Measurements from ENCODE around the gene PPFIBP2.
A peak's percentile ranks its signal among the peaks of the same experiment; 100 is the strongest.
"Not testable (repeated sequence)": the region's sequence is repeated elsewhere in the genome, so short reads cannot be mapped to it uniquely, and the experiment has no call there.

PPFIBP2 gene

DNA sequence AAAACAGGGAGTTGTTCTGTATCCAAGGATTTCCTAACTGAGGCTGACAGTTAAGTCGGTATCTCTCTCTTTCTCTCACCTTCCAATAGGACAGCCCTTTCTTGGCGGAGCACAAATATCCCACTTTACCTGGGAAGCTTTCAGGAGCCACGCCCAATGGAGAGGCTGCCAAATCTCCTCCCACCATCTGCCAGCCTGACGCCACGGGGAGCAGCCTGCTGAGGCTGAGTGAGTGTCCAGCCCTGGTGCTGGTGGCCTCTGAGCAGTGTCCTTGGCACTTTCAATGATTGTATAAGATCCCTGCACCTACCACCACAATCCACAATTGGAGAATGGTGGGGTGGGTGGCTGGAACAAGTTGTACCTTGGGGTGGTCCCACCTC is 125.8 kb downstream of the PPFIBP2 start:
- DNase-seq, result peak; percentile 28

DNA sequence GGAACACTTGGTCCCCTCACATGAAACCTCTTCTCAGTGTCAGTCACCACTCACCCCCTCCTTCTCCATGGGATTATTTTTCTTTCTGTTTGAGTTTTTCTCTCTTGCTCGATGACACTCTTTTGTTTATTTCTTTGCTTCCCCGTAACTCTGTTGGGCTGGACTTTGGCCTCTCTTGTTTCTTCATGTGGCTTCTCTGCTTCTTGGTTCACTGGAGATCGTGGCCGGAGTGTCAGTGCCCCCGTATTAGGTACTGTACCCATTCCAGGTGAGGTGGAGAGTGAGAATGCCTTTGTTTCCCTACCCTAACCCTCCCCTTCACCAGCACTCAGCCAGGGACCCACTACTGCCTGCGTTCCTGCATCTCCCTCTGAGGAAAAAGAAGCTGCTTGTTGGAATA is 127.0 kb downstream of the PPFIBP2 start:
- DNase-seq, result no peak

DNA sequence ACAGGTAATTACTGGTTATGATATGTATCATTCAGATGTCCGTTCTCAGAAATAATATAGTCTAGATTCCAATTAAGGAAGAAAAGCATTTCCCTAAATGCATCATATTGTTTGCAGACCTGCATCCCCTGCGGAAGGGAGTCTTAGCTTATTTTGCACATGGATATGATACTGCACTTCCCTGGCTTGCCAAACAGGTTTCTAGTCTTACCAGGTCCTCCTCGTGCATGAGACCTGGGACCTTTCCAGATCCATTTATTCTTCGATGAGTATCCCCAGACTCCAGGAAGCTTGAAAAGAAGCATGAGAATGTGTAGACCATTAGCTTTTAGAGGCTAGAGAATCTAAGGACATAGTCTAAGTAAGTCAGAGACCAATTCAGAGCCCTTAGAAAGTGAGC is 128.9 kb downstream of the PPFIBP2 start:
- DNase-seq, result no peak

DNA sequence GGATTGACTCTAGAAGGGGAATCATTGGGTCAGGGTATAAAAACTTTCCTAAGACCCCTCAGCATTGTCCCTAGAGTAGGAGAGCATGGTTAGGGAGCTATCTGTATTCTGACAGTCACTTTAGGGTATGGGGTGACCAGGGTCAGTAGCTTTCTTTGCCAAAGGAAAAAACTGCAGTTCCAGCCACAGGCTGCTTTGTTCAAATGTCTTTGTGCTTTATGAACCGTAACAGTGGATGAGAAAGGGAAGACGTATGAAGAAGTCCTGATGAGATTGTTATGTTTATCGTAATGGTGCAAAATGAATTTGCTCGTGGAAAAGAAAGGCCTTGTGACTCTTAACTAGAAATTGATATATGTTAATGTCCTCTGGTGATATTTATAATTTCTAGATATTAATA is 129.5 kb downstream of the PPFIBP2 start:
- no peak for DNase-seq

DNA sequence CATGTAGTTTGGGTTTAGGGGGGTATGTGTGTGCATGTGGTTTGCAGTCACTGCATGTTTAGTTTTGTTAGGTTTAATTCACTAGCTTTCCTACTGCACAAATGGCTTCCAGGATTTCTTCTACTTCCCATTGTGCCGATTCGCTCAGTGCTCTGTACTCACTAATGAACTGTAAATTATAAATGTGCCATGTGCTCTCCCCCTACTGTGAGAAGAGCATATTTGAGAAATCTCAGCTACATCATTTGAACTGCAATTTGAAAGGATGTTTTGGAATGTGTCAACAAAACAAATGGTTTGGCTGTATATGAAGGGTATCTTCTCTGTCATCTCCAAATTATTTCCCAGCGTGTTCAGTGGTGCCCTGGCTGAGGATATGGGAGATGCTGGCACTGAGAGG is 131.4 kb downstream of the PPFIBP2 start:
- DNase-seq, result no peak

DNA sequence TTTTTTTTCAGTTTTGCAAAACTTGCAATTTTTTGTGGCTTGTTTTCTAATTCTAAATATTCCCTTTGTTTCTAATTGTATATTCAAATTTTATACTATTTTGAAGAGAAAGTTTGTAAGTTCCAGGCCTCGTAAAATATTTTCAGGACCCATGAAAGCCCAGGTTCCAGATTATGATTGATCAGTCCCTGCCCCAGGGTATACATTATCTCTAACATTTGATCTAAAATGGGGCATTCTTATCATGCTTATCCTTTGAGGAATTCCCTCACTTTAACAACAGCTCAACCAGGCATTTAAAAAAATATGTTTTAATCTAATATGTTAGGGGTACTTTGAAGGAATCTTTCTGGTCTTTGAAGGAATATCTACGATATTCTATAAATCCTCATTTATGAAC is 133.1 kb downstream of the PPFIBP2 start:
- DNase-seq, result no peak

DNA sequence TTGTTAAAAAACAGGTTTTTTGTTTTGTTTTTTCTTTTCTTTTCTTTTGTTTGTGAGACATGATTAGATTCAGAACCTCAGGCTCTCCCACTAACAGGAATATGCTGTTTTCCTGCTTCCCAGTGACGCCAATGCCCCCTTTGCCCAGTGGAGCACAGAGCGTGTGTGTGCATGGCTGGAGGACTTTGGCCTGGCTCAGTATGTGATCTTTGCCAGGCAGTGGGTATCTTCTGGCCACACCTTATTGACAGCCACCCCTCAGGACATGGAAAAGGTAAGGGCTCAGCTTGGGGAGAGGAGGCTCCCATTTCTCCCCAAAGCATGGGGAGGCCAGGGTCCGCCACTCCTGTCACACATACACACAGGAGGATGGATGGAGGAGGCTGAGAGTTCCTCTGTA is 134.5 kb downstream of the PPFIBP2 start:
- DNase-seq, result no peak

DNA sequence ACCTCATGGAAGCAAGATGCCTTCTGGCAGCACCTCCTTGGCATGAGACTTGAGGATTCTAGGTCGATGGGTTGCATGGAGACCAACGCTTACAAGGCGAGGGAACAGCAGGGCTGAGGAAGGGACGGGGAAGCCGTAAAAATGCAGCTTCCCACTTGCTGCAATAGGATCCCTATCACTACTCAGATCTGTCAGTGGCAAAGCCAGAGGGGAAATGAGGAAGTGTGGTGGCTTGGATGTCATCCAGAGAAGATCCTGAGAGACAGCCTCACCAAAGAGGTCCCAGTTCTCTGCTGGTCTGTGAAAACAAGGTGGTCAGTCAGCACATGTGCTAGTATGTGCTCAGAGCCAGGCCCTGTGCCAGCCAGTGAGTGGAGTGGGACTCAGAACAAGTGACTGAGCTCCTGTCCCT is 137.3 kb downstream of the PPFIBP2 start:
- DNase-seq, result no peak

DNA sequence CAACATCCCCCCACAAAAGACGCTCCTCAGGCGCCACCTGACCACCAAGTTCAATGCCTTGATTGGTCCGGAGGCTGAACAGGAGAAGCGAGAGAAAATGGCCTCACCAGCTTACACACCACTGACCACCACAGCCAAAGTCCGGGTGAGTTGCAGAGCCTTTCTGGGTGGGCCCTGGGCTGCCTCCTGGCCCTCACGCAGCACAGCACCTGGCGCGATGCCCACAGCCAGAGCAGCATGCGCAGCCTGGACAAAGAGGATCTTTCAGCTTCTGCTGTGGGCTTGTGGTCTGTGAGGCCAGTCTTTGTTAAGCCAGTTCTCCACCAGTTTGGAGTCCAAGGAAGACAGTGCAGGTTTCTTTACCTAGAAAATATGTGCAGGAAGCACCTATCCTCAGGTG is 137.9 kb downstream of the PPFIBP2 start:
- no peak for DNase-seq

DNA sequence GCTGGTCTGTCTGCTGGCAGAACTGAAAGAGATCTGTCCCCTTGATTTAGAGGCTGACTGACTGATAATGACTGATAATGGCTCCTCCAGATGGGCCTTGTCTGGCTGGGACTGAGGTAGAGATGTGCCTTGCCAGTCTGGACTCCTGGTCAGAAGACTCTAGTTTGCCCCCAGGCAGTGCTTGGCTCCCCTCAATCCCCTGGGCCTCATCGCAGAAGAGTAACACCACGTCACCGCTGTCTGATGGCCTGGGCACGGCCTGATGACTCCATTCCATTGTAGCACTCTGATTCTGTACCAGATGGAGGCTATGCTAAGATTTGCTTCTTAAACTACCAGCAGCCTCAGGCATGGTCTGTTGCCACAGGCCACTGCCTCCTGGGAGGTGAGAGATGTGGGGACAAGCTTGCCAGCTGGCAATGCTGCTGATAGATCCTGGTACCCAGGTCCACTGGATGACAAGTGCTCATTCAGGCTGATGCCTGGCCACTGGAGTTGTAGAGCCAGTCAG is 140.5 kb downstream of the PPFIBP2 start:
- no peak for DNase-seq

DNA sequence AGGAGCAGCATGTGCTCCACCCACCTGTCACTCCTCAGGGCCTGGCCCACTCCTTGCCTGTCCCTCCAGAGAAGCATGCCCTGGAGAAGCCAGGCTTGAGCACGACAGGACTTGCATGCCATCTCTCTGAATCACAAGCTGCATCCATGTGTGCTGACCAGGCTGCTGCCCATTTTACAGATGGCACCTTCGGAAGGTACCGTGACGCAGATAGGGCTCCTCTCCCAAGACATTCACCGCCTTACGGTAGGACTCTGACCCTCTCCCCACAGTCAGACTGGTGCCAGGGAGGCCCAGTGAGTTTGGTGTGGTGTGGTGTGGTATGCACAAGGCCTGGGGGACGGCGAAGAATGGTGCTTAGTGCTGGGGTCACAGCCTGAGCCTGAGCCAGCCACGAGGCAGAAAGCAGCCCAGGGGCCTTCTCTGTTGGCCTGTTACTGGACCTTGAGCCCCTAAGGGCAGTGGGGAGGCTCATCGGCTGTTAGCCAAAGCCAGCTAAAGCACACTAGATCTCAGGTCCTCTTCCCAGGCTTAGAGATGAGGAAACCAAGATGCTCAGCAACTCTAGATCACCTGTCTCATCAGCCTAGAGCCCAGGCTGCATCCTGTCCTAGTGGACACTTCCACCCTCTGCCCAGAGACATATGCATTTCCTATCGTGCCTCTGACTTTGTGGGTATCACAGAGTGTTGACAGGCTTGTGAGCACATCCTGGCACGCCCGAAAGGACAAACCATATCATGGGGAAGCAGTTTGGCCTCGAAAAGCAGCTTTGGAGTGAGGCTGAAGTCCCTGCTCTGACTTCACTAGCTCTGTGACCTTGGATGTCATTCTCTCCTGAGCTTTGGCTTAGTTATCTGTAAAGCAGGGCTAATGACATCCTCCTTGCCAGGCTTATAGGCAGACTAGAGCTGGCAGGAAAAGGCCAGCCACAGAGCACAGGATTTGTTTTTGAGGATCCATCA is 141.7 kb downstream of the PPFIBP2 start:
- no peak for DNase-seq

DNA sequence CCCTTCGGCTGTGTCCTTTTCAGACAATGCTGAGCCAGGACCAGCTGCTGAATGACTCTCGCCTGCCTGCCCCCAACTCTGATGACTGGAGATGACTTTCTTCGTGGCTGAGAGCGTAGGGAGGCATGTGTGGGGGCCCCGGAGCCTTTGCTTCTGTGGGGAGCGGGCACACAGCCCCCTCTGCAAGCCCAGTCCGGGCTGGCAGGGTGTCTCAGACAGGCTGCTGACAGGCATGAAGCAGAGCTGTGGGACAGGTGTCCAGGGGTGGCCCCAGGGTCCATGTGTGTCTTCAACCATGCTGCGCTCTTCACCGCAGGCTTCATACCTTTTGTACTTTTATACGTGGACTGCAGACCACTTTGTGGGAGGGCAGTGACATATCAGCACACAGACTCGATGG is 142.9 kb downstream of the PPFIBP2 start:
- DNase-seq, result no peak

DNA sequence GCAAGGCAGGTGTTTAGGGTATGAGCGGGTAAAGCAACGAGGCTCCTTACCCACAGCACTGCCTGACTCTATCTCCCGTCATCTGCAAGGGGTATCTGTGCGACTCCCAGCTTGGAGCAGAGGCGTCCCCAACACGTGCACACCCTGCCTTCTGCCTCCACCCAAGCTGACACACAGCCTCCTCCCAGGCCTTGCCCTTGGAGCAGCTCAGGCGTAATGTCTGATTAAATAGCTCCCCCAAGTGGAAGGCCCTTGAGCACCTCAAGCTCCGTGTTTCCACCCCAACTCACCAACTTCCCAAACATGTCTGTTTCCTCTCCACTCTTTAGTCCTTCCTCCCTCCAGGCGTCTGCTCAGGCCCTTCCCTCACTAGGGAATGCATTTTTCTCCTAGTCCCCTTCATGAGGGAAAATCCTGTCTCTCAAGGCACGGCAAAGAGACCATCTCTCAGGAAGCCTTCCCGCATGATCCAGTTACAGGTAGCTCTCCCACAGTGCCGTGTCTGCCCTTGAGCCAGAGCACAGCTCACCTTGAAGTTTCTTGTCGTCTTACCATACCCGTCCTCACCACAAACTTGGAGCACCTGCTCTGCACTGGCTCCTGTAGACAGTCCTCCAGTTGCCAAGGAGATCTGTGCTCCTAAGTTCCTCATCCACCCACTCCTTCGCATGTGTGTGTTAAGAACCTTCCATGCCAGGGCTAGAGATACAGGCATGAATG is 143.7 kb downstream of the PPFIBP2 start:
- peak; percentile 20 for DNase-seq

DNA sequence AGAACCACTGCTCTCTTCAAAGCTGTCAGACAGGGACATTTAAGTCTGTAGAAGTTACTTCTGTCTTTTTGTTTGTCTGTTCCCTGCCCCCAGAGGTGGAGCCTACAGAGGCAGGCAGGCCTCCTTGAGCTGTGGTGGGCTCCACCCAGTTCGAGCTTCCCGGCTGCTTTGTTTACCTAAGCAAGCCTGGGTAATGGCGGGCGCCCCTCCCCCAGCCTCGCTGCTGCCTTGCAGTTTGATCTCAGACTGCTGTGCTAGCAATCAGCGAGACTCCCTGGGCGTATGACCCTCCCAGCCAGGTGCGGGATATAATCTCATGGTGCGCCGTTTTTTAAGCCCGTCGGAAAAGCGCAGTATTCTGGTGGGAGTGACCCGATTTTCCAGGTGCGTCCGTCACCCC is 149.7 kb downstream of the PPFIBP2 start:
- DNase-seq, result not testable (repeated sequence)

DNA sequence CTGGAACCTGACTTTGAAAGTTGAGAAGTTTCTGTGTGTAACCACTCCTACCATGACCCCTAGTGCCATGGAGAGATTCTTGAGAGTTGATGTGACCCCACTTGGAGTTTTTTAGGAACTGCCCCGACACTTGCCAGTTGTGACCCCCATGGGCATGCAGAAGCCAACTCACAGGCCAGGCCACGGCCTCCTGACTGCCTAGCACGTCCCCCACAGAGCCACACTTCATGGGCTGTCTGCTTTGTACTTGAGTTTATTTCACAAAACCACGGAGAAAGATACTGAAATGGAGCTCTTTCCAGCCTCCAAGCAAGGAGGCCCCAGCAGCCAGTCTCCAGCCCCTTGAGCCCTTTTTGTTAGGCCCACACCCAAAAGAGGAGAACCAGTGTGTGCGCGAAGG is 151.1 kb downstream of the PPFIBP2 start:
- DNase-seq, result no peak

DNA sequence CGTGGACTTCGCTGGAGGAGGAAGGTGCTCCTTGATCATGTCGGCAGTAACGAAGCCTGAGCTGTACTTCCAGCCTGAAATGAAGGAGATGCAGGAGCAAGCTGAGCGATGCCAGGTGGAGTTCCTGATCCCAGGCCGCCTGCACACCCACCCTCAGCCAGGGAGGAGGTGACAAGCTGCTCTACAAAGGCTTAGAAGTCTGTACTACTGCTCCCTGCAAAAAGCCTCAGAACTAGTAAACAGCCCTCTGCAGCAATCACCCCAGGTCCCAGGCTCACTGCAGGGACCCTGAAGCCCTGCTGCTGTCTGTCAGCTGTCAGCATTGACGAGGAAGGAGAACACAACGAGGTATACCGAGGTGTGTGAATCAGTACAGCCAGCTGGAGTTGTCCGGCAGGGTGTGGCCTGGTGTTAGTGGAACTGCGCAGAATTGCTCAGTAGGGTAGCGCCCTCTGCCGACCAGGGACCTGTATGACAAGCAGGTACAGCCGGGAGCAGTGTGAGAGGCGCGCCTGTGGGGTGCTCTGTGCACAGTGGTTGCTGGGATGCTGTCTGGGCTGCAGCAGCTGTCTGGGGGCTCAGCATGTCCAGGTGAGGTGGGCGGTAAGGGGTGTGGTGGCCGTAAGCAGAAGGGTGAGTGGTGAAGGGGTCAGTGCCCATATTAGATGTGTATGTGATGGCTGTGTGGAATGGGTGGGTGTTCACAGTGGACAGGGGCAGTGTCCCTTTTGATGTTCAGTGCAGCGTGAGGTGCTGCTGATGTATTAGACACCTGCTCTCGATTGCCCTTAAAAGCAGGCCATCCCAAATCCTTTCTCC is 151.9 kb downstream of the PPFIBP2 start:
- DNase-seq, result peak; percentile 76

DNA sequence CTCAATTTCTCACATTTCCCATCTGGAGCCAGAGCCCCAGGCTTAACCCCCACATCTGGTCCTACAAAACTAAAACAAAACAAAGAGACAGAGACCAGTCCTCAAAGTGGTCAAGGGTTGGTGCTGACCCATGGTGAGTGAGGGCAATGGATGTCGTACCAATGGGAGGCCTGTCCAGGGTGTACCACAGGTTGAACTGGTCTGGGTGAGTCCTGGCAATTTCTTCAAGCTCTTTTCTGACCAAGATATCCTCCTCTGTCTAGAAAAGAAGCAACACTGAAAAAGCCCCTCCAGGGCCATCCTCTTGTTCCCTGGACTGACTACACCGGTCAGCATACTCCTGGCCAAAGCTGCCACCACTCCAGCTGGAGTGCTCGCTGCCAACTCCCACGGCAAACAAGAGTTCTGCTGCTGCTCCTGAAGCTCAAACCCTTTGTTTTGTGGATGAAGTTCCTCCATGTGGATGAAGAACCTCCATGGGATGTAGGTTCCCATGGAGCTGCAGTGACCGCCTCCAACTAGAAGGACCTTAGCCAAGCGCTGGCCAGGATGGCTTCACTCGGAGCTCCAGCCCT is 152.6 kb downstream of the PPFIBP2 start:
- DNase-seq, result no peak

DNA sequence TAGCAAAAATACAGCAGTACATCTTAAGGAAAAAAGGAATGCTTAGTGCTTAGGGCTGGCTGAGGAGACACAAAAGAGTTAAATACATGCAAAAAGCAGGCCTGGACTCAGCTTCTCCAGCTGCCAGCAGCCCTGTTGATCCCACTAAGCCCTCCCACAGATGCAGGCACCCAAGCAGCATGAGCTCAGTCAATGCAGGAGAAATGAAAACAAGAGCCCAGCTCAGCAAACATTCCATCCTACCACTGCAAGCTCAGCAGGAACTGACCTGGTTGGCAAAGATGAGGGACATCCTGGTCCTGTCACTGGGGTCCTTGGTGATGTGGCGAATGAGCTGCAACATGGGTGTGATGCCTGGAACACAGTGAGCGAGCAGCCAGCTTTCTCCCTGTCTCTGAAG is 153.7 kb downstream of the PPFIBP2 start:
- no peak for DNase-seq

DNA sequence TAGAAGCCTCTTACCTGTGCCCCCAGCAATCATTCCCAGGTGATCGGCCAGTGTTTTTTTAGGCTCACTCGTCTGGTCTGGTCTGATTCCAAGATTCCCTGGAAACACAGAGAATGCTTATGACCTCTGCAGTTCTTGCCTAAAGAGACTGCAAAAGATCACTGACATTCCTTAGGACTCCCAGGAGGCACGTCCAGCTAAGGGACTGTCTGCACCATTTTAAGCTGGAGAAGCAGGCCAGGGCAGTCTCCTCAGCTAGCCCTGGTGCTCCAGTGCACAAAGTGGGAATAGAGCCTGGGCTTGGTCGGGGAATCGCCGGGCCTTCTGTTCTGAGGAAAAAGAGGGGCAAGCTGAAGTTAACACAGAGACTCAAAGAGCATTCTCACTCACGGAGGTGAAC is 154.7 kb downstream of the PPFIBP2 start:
- DNase-seq, result no peak

DNA sequence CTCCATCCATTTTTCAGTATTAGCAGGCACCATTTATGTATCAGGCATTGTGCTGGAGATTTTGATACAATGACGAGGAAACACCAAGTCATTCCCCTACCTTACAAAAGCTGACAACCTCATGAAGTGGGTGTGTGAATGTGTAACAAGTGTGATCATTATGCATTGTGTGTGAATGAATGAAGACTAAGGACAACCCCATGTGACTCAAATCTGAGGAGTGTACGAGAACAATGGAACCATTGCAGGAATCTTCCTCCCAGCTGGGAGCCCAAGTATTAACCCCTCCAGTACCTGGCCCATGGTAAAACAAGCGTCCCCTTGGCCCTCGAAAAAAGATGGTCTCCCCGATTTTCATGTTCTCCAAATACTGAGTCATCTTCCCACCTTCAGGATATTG is 155.1 kb downstream of the PPFIBP2 start:
- DNase-seq, result no peak

DNA sequence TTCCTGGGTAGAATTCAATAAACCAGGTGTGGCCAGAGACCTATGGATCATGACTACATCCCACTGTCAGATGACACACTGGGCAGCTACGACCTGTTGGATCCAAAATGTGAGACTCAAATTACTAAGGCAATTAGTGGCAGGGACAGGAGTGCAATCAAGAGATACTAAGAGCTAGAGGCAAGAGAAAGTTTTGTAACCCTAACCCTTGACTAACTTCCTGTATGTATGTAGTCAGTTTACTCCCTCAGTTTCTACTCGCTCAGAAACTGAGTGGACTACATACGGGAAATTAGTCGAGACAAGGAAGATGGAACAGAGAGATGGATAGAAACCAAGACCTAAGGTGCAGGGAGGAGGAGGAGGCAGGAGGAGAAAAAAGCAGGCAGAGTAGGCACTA is 156.8 kb downstream of the PPFIBP2 start:
- DNase-seq, result no peak

DNA sequence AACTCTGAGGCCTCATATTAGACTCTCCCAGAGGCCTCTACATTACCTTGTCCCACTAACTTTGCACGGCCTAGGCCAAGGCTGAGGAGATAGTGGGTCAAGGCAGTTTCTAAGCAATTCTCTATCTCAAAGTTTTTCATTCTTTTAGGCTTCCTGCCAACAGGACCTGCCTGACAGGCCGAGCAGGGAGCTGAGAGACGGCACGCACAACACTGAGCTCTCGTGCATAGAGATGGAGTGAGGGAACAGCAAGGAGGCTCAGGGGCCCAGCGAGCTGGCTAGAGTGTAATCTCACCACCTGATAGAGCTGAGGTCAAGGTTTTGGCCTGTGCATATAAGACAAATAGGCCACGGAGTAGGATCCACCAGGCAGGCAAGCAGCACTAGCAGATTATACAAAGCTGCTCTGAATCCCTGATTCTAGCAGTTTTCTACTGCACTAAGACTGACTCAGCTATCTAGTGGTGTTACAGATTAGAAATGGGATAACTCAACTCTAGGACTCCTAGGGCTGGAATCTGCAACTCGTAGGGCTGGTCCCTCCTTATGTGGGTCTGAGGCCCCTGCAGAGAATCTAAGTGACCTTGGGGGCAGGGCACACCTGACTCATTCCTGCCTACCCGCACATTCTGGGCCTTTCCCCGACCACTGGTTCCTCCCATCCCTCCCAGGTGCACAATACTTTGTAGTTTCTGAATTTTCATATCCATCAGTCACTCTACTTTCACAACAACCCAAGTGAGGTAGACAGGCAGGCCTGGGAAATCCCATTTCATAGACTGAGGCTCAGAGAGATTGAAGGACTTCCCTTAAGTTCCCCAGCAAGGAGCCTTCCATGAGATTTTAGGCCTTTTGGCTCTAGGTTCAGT is 157.8 kb downstream of the PPFIBP2 start:
- no peak for DNase-seq
